Activated CD4-positive, CD25-positive, alpha-beta regulatory T cell treated with anti-CD3 and anti-CD28 coated beads, Interleukin-2, amount 50 U/mL, for 16 hours (primary cell): ENCODE measurements around the gene SS18.
"Not testable (repeated sequence)": the region's sequence is repeated elsewhere in the genome, so short reads cannot be mapped to it uniquely, and the experiment has no call there.

ENCODE experiments used
- DNase-seq: peaks from one replicate; pipeline ENCODE4 v3.0.0-alpha.2; 2020; ENCODE audit warnings: low read depth, low spot score

The SS18 gene, protein sequence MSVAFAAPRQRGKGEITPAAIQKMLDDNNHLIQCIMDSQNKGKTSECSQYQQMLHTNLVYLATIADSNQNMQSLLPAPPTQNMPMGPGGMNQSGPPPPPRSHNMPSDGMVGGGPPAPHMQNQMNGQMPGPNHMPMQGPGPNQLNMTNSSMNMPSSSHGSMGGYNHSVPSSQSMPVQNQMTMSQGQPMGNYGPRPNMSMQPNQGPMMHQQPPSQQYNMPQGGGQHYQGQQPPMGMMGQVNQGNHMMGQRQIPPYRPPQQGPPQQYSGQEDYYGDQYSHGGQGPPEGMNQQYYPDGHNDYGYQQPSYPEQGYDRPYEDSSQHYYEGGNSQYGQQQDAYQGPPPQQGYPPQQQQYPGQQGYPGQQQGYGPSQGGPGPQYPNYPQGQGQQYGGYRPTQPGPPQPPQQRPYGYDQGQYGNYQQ

GRCh38 chr18:26090130-26091046, at the start of gene SS18:
TSS of gene SS18 (minus strand) at chr18:26090613. CDS start at chr18:26090569, 44 bp downstream.
- peak; percentile 73 for DNase-seq

DNA sequence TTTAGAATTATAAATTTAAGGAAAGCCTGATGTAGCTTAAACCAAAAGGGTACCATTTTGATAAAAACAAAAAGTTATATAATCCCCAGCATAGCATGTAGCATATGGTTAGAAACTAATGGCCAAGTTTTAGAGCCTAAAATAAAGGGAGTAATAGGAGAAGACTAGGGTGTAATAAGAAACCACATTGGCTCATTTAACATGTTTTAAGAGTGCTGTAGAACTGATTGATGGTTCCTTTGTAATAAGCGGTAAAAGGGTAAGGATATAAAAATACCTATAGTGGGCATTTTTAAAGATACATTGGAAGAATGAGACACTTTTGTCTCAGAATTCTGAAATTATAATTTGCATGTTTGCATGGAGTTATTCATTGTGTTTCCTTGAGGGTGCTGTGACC, 45.1 kb upstream of the SS18 start:
- DNase-seq, result no peak

GRCh38 chr18:26134107-26134506, 43.7 kb upstream of the SS18 start:
- no peak for DNase-seq

GRCh38 chr18:26133652-26134051, 43.2 kb upstream of the SS18 start, which contains the start of gene PSMA8:
TSS of gene PSMA8 (plus strand) at chr18:26133869. CDS start at chr18:26133966, 97 bp downstream.
- DNase-seq, result no peak

DNA sequence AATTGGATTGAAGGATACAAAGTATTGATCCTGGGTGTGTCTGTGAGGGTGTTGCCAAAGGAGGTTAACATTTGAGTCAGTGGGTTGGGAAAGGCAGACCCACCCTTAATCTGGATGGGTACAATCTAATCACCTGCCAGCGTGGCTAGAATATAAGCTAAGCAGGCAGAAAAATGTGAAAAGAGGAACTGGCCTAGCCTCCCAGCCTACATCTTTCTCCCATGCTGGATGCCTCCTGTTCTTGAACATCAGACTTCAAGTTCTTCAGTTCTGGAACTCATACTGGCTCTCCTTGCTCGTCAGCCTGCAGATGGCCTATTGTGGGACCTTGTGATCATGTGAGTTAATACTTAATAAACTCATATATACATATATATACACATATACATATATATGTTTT, 37.8 kb upstream of the SS18 start:
- DNase-seq, result not testable (repeated sequence)

- DNase-seq, result no peak
Observed at GRCh38 chr18:26127786-26128185, 37.4 kb upstream of the SS18 start.

DNA sequence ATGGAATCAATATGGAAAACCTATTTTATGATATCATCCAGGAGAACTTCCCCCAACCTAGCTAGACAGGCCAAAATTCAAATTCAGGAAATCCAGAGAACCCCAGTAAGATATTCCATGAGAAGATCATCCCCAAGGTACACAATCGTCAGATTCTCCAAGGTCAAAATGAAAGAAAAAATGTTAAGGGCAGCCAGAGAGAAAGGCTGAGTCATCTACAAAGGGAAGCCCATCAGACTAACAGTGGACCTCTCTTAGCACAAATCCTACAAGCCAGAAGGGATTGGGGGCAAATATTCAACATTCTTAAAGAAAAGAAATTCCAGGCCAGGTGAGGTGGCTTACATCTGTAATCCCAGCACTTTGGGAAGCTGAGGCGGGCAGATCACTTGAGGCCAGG, 31.6 kb upstream of the SS18 start:
- DNase-seq, result not testable (repeated sequence)

DNA sequence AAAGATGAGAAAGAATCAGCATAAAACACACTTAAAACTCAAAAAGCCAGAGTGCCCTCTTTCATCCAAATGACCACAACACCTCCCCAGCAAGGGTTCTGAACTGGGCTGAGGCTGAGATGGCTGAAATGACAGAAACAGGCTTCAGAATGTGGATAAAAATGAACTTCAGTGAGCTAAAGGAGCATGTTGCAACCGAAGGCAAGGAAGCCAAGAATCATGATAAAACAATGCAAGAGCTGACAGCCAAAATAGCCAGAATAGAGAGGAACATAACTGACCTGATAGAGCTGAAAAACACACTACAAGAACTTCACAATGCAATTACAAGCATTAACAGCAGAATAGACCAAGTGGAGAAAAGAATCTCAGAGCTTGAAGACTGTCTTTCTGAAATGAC, 31.1 kb upstream of the SS18 start:
- no peak for DNase-seq

DNA sequence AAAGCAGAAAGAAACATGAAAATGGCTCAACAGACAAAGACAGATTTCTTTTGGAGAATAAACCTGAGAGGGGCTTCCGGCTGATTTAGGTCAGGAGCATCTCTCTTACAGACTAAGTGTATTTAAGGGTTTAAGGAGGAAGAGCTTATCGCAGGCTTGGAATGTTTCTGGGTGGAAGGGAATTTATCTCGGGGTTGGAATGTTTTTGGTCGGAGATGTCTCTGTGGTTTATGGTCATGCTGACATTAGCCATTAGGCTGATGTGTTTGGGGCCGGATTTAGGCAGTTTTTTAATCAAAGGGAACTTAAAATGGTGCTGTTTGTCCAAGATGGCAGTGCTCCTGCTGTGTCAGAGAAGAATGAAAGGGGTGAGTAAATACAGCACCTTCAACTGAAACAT, 28.8 kb upstream of the SS18 start:
- no peak for DNase-seq

- no peak for DNase-seq
Observed at GRCh38 chr18:26104035-26104434, 13.6 kb upstream of the SS18 start.

- DNase-seq, result no peak
Observed at GRCh38 chr18:26103579-26103978, 13.2 kb upstream of the SS18 start.

DNA sequence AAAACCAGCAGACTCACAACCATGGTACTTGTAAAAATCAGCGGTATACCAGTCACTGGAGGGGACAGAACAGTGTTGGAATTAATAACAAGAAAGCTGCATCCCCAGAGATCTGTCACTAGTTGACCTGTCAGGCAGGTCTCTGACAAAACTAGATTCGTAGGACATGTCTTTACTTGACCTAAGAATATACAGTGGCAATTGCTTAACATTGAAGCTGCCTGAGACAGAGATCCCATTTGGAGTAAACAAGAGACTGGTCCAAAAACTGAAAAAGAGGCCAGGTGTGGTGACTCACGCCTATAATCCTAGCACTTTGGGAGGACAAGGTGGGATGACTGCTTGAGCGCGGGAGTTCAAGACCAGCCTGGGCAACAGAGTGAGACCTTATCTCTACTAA, 7.2 kb upstream of the SS18 start:
- DNase-seq, result no peak

GRCh38 chr18:26096852-26097251, 6.4 kb upstream of the SS18 start:
- DNase-seq, result no peak

DNA sequence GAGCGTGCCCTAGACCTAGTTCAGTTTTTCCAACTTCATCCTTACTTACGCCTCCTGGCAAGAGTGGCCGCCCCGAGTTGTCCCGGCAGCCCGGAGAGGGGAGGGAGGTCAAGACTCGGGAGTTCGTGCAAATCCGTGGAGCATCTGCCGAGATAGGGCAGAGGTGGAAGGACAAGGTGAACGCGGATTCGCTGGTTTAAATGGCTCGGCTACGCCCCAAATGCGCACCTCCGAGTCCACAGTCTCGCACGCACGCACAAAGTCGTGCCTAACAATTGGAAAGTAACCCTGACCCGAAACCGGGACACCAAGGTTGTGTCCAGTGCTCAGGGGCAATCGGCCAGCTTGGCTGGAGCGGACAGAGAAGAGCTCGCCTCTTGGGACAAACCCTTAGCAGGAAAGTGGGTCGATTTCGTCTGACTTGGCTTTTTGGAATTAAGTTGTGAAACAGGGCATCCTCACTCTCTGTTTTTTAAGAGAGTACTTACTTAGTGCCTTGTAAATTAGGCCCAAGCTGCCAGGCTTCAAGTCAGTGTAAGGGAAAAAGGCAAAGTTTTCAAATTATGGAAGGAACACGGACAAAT, 726 bp upstream of the SS18 start:
- no peak for DNase-seq

GRCh38 chr18:26089293-26090129, 902 bp downstream of the SS18 start:
- DNase-seq, result no peak

DNA sequence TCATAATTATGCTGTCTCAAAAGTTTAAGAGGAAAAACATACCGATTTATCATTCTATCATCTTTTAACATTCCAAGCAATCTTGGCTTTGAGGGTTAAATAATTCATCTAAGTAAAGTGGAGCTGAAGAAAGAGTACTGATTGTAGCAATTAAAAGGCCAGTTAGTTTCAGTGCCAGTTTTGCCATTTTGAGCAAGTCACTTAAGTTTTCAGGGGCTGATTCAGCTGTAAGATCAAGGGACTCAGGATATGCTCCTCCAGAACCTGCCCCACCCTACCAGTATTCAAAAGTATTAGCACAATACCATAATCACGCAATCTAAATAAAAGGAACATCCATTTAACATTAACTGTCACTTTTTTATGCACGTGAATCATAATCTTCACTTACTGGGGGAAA, 1.9 kb downstream of the SS18 start:
- no peak for DNase-seq

DNA sequence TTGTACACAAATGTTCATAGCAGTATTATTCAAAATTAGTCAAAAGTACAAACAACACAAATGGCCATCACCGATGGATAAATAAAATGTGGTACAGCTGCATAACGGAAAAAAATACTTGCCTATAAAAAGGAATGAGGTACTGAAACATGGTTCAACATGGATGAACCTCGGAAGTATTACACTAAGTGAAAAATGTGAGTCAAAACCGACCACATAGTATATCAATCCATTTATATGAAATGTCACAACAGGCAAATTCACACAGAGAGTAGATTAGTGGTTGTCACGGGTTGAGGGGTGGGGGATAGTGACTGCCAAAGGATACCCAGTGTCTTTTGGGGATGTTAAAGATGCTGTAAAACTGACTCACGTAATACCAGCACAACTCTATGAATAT, 3.5 kb downstream of the SS18 start:
- DNase-seq, result no peak

GRCh38 chr18:26085056-26085455, 5.4 kb downstream of the SS18 start:
- DNase-seq, result no peak

GRCh38 chr18:26083099-26083498, 7.3 kb downstream of the SS18 start:
- DNase-seq, result no peak

DNA sequence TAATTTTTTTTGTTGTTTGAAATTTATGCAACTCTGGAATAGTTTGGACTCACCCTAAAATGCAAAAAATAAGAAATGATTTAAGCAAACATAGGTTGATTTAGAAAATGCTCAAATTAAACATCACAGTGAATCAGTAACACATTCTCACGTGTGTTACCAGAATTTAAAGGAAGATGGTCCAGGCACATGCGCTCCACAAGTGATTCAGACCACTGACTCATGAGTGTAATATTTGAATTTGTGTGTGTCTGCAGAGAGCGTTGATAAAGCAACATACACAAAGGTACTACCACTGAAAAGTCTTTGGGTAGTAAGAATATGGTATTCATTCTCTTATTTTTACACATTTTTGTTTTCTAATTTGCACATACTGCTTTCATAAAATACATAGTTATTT, 7.9 kb downstream of the SS18 start:
- DNase-seq, result no peak

DNA sequence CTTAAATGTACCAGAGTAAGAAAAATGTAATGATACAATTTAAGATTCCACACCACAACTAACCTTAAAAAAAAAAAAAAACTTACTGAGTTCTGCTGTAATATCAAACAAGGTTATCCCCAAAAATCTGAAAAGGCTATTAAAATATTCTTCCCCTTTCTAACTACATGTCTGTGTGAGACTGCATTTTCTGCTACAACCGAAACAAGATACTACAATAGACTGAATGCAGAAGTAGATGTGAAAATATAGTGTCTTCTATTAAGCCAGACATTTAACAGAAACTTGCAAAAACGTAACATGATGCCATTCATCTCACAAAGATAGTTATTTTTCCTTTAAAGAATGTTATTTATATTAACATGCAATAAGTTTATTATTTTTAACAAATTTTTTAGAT, 16.2 kb downstream of the SS18 start:
- no peak for DNase-seq
